Naive B cell (primary cell): Measurements from ENCODE around the gene BAZ2B. TPM values are rescaled to one million over a fixed set of nuclear protein-coding genes. Genes with fewer than 3 reads are reported as not detected.
A peak's percentile ranks its signal among the peaks of the same experiment; 100 is the strongest.
"Not testable (repeated sequence)": the region's sequence is repeated elsewhere in the genome, so short reads cannot be mapped to it uniquely, and the experiment has no call there.

Experiments used
- ATAC-seq, 2 donors: fragments of 150-1000 bp; cut with Tn5 transposase; 2 replicates each; pipeline ENCODE4 v1.10.0; 2021; ENCODE audit warnings: low read depth in 2 of 2, mild to moderate bottlenecking in 2 of 2, moderate library complexity in 2 of 2
- DNase-seq: peaks from one replicate; pipeline ENCODE4 v3.0.0; 2022
- H3K27ac Mint-ChIP-seq, 6 donors: one replicate each; pipeline ENCODE4 v1.8.0; 2020 to 2022; ENCODE audit warnings: mild to moderate bottlenecking in 6 of 6, mixed read lengths in 6 of 6, moderate library complexity in 5 of 6, inconsistent platforms in 2 of 6
- H3K27me3 Mint-ChIP-seq, 3 donors: one replicate each; pipeline ENCODE4 v1.8.0; 2021 to 2022; ENCODE audit warnings: mixed read lengths in 3 of 3, mild to moderate bottlenecking in 1 of 3
- H3K36me3 Mint-ChIP-seq, 2 donors: one replicate each; pipeline ENCODE4 v1.8.0; 2020 to 2022; ENCODE audit warnings: mixed read lengths in 2 of 2, inconsistent platforms in 1 of 2, mild to moderate bottlenecking in 1 of 2
- H3K4me1 Mint-ChIP-seq, 3 donors: one replicate each; pipeline ENCODE4 v1.8.0; 2020 to 2022; ENCODE audit warnings: mixed read lengths in 3 of 3, inconsistent platforms in 1 of 3, mild to moderate bottlenecking in 1 of 3, moderate library complexity in 1 of 3
- H3K4me3 Mint-ChIP-seq, 8 donors: one replicate each; pipeline ENCODE4 v1.8.0; 2020 to 2022; ENCODE audit warnings: mild to moderate bottlenecking in 8 of 8, mixed read lengths in 8 of 8, moderate library complexity in 8 of 8, inconsistent platforms in 2 of 8
- H3K9me3 Mint-ChIP-seq, 7 donors: one replicate each; pipeline ENCODE4 v1.8.0; 2020 to 2022; ENCODE audit warnings: mixed read lengths in 7 of 7, mild to moderate bottlenecking in 5 of 7, inconsistent platforms in 2 of 7, moderate library complexity in 1 of 7
- polyA plus RNA-seq, 6 donors: library from polyadenylated mRNA; unstranded; fragments of 300-500 nt; fragmentation: Illumina TruSeq; gene quantifications; one replicate each; pipeline ENCODE4 v1.2.3, GENCODE V29; 2021; ENCODE audit warnings: low read depth in 6 of 6

BAZ2B gene
- polyA plus RNA-seq, 6 donors from 2014 or later = 15.2 to 30.5 (median 23.1) TPM

DNA sequence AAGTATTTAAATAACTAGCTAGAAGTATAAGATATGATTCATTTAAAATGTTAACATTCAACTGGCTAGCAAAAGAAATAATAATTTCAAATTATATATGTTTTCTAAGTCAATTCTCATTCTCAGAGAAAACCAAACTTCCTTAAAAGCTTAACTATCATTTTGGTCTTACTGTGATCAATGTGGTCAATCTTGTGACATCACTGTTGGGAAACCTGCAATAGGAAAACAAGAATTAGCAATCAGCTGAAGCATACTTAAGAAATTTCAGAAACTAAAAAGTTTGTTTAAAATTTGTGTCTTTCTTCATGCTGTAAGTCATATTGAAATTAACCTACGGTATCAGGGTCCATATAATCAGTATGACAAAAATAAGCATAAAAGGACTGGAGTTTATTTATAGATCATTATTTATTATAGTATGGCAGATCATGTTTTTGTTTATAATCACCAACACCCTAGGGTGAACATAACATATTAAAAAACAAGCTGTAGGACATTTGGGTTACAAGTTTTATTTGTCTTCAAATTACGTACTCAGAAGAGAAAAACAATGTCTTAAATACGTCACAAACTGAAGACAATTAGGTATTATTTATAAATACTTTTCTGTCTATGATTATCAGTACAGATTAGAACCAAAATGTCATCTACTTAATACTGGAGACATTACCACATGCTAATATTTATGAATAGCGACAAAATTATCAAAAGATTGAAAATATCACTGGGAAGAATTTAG lies 60.5 kb downstream of the BAZ2B start:
- no peak overlapping the region for H3K27ac Mint-ChIP-seq

DNA sequence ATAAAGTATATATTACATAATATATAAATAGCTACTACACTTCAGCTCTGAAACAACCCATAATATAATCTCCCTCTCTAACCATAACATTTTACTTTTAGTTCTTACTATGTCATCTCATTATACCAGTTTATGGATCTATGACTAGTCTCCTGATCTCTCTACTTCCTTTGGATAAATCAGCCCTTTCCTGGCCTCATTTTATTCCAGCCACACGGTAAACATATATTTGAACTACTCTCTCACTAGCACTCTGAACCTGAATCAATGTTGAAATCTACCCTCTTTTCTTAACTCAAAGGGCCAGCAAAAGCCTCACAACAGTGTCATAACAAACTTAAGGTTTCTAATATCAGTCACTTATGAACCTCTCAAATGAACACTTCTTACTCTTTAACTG lies 62.6 kb downstream of the BAZ2B start:
- H3K36me3 Mint-ChIP-seq = no peaks in the 10 kb centered on the region
- no peak overlapping the region for H3K4me3 Mint-ChIP-seq
- DNase-seq = no peak
- ATAC-seq = no peak
- H3K4me1 Mint-ChIP-seq = peaks cover 5 to 7% (median 5%) of the 10 kb centered on the region in 3 donors
- no peak overlapping the region for H3K27ac Mint-ChIP-seq
- H3K27me3 Mint-ChIP-seq = no peaks in the 10 kb centered on the region
- no peaks in the 10 kb centered on the region for H3K9me3 Mint-ChIP-seq

More for the DNA sequence above, 60.5 kb downstream of the BAZ2B start:
- Mint-ChIP-seq H3K27me3 (no peaks in the 10 kb centered on the region), H3K9me3 (no peaks in the 10 kb centered on the region), H3K4me3 (no peak overlapping the region), H3K36me3 (no peaks in the 10 kb centered on the region), H3K4me1 (no peaks in the 10 kb centered on the region)
- no peak for DNase-seq
- ATAC-seq = no peak

DNA sequence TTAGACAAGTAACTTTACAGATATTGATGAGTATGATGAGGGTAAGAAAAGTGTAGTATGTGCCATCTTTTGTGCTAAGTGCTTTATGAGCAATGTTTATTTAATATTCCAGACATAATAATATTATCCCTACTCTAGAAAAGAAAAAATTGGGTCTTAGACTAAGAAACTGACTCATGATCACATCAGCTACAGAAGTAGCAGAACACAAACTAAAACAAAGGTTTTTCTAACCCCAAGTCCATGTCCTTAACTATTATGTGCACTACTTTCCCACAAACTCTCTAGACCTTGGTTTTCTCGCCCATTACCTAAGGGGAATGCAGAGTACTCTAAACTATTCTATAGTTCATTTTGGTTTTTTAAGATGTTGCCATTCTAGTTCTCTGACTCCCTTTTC lies 64.5 kb downstream of the BAZ2B start:
- no peaks in the 10 kb centered on the region for H3K9me3 Mint-ChIP-seq

DNA sequence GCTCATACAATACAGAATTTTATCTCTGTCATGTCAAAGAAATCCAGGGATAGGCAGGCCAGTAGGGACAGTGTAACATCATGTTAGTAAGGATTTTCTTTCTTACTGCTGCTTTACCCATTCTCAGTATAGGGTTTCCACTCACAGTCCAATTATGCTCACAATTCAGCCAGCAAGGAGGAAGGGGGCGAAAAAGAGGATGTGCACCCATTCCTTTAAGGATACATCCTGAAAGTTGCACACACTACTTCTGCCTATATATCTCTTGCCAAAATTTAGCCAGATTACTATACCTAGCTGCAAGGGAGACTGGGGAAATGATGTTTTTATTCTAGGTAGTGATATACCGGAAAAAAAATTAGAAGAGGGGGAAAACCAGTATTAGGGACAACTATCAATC lies 66.1 kb downstream of the BAZ2B start:
- ATAC-seq (no peak), DNase-seq (no peak)
- no peaks in the 10 kb centered on the region for H3K36me3 Mint-ChIP-seq
- no peaks in the 10 kb centered on the region for H3K9me3 Mint-ChIP-seq
- no peak overlapping the region for H3K4me3 Mint-ChIP-seq
- H3K27ac Mint-ChIP-seq = no peak overlapping the region
- H3K4me1 Mint-ChIP-seq = peaks cover 5 to 7% (median 5%) of the 10 kb centered on the region in 3 donors
- no peaks in the 10 kb centered on the region for H3K27me3 Mint-ChIP-seq

More for the DNA sequence above, 64.5 kb downstream of the BAZ2B start:
- no peak overlapping the region for H3K27ac Mint-ChIP-seq
- no peaks in the 10 kb centered on the region for H3K27me3 Mint-ChIP-seq
- DNase-seq = no peak
- peaks cover 5 to 7% (median 5%) of the 10 kb centered on the region in 3 donors for H3K4me1 Mint-ChIP-seq
- H3K36me3 Mint-ChIP-seq = no peaks in the 10 kb centered on the region
- no peak for ATAC-seq
- H3K4me3 Mint-ChIP-seq = no peak overlapping the region

DNA sequence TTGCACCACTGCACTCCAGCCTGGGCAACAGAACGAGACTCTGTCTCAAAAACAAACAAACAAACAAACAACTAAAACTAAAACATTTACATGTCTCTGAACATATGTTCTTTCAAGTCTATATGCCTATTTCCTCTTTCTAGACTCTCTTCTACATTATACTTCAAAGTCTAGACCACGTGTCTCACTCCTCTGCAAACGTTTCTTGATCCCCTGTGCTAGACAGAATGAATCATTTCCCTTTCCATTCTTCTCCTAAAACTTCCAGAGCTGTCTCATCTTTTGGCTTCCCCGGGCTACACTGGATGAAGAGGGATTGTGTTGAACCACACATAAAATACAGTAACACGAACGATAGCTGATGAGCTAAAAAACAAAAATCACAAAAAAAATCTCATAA lies 67.1 kb downstream of the BAZ2B start:
- no peak overlapping the region for H3K4me3 Mint-ChIP-seq
- H3K27me3 Mint-ChIP-seq = no peaks in the 10 kb centered on the region
- H3K27ac Mint-ChIP-seq = peak overlapping the region in 2 of 6 donors; percentile 19 to 24
- H3K36me3 Mint-ChIP-seq = peaks cover 0 to 1% of the 10 kb centered on the region in 2 donors
- H3K4me1 Mint-ChIP-seq = peaks cover 5 to 7% (median 5%) of the 10 kb centered on the region in 3 donors
- H3K9me3 Mint-ChIP-seq = no peaks in the 10 kb centered on the region
- no peak for DNase-seq
- ATAC-seq = peak in 1 of 2 donors; percentile 45

DNA sequence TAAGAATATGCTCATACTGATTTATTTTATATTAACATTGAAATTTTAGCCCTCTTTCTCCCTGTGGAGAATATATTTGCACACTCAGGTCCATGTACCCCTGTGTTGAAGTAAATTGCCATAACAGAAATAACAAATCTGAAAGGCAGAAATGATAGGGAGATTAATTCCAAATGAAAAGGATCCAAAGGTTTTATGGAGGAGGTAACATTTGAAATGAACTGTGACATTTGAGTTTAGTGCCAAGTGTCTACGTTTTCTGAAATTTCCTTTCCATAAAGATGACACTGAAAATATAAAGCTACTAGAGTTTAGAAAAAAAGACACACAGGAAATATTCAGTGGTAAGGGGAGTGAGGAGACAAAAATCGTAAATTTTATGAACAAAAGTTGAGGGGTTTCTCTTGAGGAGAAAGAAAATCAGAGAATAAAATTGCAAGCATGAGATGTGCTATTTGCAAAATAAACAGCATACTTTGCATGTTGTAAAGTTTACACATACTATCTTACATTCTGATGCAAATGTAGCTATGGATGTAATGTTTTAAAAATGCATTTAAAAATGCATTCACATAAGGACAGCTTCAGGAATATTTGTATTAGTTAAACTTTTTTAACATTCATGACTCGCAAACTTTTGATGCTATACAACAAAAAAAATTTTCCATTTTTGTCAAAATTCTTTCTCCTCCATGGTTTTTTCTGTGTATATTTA lies 69.5 kb downstream of the BAZ2B start:
- H3K4me1 Mint-ChIP-seq = peaks cover 5 to 7% (median 5%) of the 10 kb centered on the region in 3 donors
- no peak for ATAC-seq
- H3K9me3 Mint-ChIP-seq = peaks cover 3 to 9% (median 5%) of the 10 kb centered on the region in 7 donors
- H3K36me3 Mint-ChIP-seq = peaks cover 5 to 13% of the 10 kb centered on the region in 2 donors
- H3K27ac Mint-ChIP-seq = no peak overlapping the region
- no peak for DNase-seq
- no peaks in the 10 kb centered on the region for H3K27me3 Mint-ChIP-seq
- H3K4me3 Mint-ChIP-seq = no peak overlapping the region

DNA sequence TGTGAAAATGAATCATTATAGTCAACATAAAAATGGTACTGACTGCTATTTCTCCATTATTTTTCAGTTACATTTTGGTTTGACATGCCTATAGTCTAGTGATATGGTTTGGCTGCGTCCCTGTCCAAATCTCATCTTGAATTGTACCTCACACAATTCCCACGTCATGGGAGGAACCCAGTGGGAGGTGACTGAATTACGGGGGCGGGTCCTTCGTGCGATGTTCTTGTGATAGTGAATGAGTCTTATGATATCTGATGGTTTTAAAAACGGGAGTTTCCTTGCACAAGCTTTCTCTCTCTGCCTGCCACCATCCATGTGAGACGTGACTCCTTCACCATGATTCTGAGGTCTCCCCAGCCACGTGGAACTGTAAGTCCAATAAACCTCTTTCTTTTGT lies 70.3 kb downstream of the BAZ2B start:
- H3K4me3 Mint-ChIP-seq = no peak overlapping the region
- H3K9me3 Mint-ChIP-seq = peaks cover 4 to 13% (median 9%) of the 10 kb centered on the region in 7 donors
- peaks cover 8 to 20% of the 10 kb centered on the region in 2 donors for H3K36me3 Mint-ChIP-seq
- H3K27me3 Mint-ChIP-seq = no peaks in the 10 kb centered on the region
- H3K27ac Mint-ChIP-seq = peak overlapping the region in 2 of 6 donors; percentile 3 to 54
- peaks cover 5 to 7% (median 5%) of the 10 kb centered on the region in 3 donors for H3K4me1 Mint-ChIP-seq
- ATAC-seq = no peak
- no peak for DNase-seq

DNA sequence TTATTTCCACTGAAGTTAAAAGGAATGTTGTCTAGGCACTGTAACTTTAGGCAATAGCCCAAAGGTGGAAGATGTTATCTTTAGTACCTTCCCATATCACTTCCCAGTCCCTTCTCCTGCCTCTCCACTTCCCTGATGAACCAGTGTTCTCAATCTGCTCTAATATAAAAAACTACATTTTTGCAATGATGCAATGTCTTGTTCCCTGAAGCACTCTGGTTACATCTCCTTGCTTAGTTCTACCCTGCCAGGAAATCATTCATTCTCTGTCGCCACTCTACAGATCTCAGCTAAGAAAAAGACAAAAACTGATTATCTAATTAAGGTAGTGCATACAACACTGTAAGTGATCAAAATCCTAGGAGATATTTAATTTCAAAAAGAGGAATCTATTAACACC lies 71.3 kb downstream of the BAZ2B start:
- DNase-seq = no peak
- no peaks in the 10 kb centered on the region for H3K27me3 Mint-ChIP-seq
- peaks cover 4 to 13% (median 9%) of the 10 kb centered on the region in 7 donors for H3K9me3 Mint-ChIP-seq
- H3K4me3 Mint-ChIP-seq = no peak overlapping the region
- peaks cover 10 to 20% of the 10 kb centered on the region in 2 donors for H3K36me3 Mint-ChIP-seq
- peaks cover 5 to 7% (median 5%) of the 10 kb centered on the region in 3 donors for H3K4me1 Mint-ChIP-seq
- no peak overlapping the region for H3K27ac Mint-ChIP-seq
- ATAC-seq = no peak

DNA sequence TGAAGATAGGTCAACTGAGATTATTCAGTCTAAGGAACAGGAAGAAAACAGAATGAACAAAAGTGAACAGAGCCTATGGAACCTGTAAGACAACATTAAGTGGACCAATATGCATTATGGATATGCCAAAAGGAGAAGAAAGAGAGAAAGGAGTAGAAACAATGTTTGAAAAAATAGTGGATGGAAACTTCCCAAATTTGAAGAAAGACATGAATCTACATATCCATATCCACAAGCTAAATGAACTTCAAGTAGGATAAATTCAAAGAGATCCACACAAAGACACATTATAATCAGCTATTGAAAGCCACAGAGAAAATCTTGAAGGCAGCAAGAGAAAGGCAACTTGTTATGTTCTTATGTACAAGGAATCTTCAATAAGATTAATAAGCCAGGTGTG lies 74.2 kb downstream of the BAZ2B start:
- ATAC-seq (no peak), DNase-seq (no peak)
- Mint-ChIP-seq H3K4me3 (no peak overlapping the region), H3K4me1 (no peaks in the 10 kb centered on the region), H3K36me3 (peaks cover 15 to 20% of the 10 kb centered on the region in 2 donors), H3K27ac (no peak overlapping the region), H3K9me3 (peaks cover 4 to 13% (median 9%) of the 10 kb centered on the region in 7 donors), H3K27me3 (no peaks in the 10 kb centered on the region)

DNA sequence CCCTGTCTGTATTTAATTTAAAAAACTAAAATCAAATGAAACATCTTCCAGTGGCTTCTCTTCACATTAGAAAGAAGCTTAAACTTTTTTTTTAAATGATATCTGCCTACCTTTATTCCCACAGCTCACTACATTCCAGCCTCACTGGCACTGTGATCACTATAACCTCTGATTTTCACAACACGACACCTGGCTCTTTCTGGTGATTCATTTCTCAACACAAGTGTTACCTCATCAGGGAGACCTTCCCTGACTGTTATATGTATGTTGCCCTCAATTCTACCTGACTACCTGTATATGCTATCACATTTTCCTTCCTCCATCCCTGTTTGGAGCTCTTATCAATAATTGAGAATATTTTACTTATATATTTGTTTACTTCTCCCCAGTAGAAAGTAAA lies 76.6 kb downstream of the BAZ2B start:
- Mint-ChIP-seq H3K9me3 (peaks cover 4 to 13% (median 9%) of the 10 kb centered on the region in 7 donors), H3K4me3 (no peak overlapping the region), H3K4me1 (no peaks in the 10 kb centered on the region), H3K27ac (no peak overlapping the region), H3K27me3 (no peaks in the 10 kb centered on the region), H3K36me3 (peaks cover 15 to 20% of the 10 kb centered on the region in 2 donors)
- DNase-seq = no peak
- no peak for ATAC-seq

DNA sequence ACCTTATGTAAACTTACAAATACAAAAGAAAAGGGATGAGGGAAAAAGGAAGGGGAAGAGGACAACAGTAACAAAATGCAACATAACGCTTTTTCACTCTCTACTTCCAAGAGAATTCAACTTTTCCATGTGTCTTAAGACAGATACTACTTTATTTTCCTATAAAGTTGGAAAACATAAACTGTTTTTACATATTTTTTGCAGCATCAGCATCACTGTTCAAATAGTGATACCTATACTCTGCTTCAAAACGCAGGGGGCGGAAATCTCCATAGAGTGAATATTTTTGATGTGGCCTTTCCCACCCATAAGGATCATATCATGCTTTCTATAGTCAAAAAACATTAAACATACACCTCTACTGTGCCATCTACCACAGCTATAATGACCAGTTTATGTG lies 77.5 kb downstream of the BAZ2B start:
- DNase-seq (no peak), ATAC-seq (no peak)
- Mint-ChIP-seq H3K9me3 (peaks cover 4 to 11% (median 9%) of the 10 kb centered on the region in 7 donors), H3K4me1 (no peaks in the 10 kb centered on the region), H3K4me3 (no peak overlapping the region), H3K36me3 (peaks cover 14 to 15% of the 10 kb centered on the region in 2 donors), H3K27ac (no peak overlapping the region), H3K27me3 (no peaks in the 10 kb centered on the region)

DNA sequence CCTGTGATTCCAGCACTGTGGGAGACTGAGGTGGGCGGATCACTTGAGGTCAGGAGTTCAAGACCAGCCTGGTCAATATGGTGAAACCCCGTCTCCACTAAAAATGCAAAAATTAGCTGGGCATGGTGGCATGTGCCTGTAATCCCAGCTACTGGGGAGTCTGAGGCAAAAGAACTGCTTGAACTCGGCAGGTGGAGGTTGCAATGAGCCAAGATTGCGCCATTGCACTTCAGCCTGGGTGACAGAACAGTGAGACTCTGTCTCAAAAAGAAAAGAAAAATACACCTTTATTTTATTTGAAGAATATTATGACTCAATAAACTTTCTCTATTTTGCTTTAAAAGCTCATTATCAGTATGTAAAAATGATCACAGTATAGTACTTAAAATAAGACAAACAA lies 81.1 kb downstream of the BAZ2B start:
- H3K4me3 Mint-ChIP-seq, H3K36me3 Mint-ChIP-seq, H3K27ac Mint-ChIP-seq: not testable (repeated sequence)

DNA sequence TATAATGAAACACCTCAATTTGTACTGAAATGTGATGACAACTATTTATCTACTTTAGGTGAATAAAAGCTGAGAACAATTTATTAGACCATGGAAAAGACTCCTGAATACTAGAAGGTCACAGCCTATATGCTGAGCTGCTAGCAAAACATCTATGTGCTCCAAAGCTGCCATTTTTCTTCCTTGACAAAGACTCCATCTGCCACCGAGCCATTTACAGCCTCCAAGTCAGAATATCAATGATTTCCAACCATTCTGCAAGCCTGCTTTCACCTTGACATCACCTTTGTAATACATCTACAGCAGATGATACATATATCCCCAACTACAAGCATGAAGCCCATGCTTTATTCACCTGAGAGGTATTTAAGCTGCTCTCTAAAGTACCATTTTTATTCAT lies 84.9 kb downstream of the BAZ2B start:
- ATAC-seq = no peak
- Mint-ChIP-seq H3K4me3 (no peak overlapping the region), H3K27me3 (no peaks in the 10 kb centered on the region), H3K9me3 (peaks cover 0 to 2% (median 0%) of the 10 kb centered on the region in 7 donors), H3K27ac (no peak overlapping the region), H3K4me1 (no peaks in the 10 kb centered on the region), H3K36me3 (no peaks in the 10 kb centered on the region)
- no peak for DNase-seq

More for the DNA sequence above, 81.1 kb downstream of the BAZ2B start:
- not testable (repeated sequence) for H3K4me1 Mint-ChIP-seq, H3K27me3 Mint-ChIP-seq, H3K9me3 Mint-ChIP-seq, ATAC-seq, DNase-seq

DNA sequence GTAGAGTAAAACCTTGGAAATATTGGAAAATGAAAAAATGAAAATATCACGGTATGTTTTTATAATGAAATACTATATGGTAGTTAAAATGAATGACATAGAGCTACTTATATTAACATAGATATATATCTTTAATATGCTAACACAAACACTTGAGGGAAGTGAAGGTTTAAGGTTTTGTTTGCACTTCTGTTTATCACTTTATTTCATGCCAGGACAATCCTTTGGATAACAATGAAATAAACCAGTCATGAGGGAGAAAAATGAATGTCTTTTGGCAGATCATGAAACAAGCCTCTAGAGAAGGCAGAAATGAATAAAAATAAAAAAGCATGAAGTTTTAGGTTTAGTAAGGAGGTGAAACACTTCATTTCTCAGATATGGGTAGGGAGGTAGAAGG lies 89.9 kb downstream of the BAZ2B start:
- Mint-ChIP-seq H3K27me3 (no peaks in the 10 kb centered on the region), H3K9me3 (peaks cover 0 to 2% (median 0%) of the 10 kb centered on the region in 7 donors), H3K4me1 (no peaks in the 10 kb centered on the region), H3K36me3 (no peaks in the 10 kb centered on the region), H3K4me3 (no peak overlapping the region), H3K27ac (no peak overlapping the region)
- ATAC-seq (no peak), DNase-seq (no peak)
